SKM-1 treated with dmso at 0.1 percent for 144 hours (cell line): ENCODE measurements around the gene IQGAP1.

ENCODE experiments used
- DNase-seq: peaks from one replicate; lab custom pipeline; 2025; ENCODE audit not compliant: unreplicated experiment; lab: John Stamatoyannopoulos, UW

The IQGAP1 gene

GRCh38 chr15:90436952-90437351 lies 48.9 kb downstream of the IQGAP1 start:
- no peak for DNase-seq

DNA sequence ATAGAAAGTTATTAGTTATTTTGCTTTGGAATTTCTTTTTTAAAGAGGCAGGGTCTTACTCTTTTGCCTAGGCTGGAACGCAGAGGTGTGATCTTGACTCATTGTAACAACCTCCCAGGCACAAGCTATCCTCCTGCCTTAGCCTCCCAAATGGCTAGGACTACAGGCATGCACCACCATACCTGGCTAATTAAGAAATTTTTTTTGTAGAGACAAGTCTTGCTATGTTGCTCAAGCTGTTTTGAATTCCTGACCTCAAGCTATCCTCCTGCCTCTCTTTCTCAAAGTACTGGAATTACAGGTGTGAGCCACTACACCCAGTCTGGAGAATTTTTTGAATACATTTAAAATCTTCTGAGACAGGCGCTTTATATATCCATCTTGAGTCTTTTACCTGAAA lies 49.5 kb downstream of the IQGAP1 start:
- DNase-seq, result no peak

DNA sequence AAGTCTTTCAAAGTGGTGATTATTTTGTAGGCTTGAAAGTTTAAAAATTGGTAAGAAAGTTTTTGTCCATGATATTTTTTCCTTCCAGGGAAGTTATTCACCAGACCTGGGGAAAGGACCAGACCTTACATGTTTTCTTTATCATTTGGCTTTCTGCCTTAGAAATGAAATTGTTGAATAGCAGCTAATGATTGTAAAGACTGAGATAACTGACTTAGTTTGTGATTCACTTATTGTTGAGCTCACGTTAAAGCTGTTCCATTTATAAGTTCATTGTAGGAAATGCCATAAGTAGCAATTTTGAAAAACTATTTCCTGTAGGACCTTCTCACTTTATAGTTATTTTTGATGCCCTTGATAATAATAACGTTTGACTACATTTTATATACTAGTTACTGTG lies 51.9 kb downstream of the IQGAP1 start:
- DNase-seq, result no peak

- DNase-seq, result no peak
Measured at GRCh38 chr15:90441027-90441426, 53.0 kb downstream of the IQGAP1 start.

GRCh38 chr15:90442423-90442822 lies 54.4 kb downstream of the IQGAP1 start:
- DNase-seq, result no peak

- no peak for DNase-seq
Measured at GRCh38 chr15:90449206-90449735, 61.2 kb downstream of the IQGAP1 start.

- DNase-seq, result no peak
Measured at GRCh38 chr15:90451053-90451850, 63.2 kb downstream of the IQGAP1 start.

DNA sequence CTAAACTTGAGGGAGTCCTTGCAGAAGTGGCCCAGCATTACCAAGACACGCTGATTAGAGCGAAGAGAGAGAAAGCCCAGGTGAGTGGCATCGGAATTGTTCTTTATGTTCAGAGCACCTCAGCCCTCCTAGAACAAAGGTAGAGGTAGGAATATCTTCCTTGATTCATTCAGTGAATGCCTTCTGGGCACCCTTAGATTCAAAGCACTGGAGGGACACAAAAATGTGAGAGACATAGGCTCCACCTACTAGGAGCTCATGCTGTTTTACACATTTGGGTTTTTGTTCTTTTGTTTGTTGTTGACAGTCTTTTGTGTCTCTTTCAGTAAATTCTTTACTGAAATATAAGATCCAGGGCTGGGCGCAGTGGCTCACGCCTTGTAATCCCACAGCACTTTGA lies 68.2 kb downstream of the IQGAP1 start:
- no peak for DNase-seq

GRCh38 chr15:90458061-90458460 lies 70.0 kb downstream of the IQGAP1 start:
- no peak for DNase-seq

GRCh38 chr15:90459368-90459767 lies 71.3 kb downstream of the IQGAP1 start:
- DNase-seq, result no peak

DNA sequence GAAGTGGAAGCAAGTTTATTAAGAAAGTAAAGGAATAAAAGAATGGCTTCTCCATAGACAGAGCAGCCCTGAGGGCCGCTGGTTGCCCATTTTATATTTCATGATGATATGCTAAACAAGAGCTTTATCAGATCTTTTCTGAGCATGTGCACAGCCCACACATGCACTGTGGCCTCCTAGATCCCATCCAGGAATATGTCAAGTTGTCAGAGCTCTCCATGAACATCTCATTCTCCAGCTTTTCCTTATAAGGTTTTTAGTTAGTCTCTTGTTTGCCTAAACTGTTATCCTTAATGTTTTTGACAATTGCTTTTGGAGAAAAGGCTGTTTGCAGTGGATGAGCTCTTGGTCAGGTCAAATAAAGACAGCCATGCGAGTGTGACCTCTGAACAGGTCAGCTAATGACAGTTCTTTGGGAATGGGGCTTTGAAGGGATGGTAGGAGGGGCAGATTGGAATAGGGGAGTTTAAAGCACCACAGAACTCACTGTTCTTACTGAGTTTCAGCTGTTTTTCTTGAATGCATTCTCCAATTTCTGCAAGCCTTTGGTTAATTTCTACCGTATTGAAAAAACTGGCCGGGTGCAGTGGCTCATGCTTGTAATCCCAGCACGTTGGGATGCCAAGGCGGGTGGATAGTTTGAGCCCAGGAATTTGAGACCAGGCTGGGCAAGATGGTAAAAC lies 72.2 kb downstream of the IQGAP1 start:
- no peak for DNase-seq

- no peak for DNase-seq
Measured at GRCh38 chr15:90463381-90463780, 75.3 kb downstream of the IQGAP1 start.

- DNase-seq, result no peak
Measured at GRCh38 chr15:90465140-90465929, 77.3 kb downstream of the IQGAP1 start.

- no peak for DNase-seq
Measured at GRCh38 chr15:90465930-90466567, 78.0 kb downstream of the IQGAP1 start.

DNA sequence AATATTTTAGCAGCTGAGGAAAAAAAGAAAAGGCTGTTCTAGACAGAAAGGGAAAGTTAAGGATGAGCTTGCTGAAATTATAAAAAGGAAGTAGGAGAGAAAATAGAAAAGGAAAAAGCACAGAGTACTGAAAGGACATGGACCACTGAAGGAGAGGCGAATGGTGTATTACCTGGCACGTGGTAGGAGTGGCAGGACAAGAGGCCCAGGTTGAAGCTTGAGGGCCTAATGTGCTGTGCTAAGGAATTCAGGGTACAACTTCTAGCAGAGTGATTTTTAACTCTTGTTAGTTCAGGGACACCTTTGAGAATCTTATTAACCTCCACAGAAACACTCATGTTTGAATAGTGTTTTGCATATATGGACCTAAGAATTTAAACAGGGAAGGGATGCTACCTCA lies 81.7 kb downstream of the IQGAP1 start:
- DNase-seq, result no peak

DNA sequence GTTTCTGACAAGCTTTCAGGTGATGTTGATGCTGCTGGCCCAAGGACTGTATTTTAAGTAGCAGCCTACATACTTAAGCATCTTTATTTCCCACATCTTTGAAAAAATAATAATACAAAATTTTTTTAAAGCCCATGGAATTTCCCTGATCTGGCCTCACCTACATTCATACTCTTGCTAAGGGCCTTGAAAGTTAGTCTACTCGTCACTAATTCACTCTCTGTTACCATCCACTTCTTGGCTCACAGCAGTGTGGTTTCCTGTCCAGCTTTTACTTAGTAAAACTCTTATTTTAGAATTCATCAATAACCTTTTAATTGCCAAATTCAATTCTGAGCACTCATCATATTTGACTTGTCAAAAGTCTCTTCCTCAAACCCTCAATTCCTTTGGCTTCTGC lies 82.4 kb downstream of the IQGAP1 start:
- DNase-seq, result no peak

DNA sequence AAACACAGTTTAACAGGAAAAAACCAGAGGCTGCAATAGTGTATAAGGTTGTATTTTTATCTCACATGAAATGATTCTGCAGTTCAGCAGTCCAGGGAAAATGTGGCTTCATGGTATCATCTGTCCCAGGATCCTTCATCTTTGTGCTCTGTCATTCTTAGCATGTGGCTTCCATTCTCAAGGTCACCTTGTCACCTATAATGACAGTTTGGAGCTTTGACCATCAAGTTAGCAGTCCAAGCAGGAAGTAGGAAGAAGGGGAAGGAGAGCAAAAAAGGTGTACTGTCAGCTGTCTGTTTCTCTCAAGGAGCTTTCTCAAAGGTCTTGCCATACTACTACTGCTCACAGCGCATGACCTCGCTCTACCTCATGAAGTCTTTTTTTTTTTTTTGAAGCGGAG lies 83.1 kb downstream of the IQGAP1 start:
- DNase-seq, result no peak

GRCh38 chr15:90471769-90472168 lies 83.7 kb downstream of the IQGAP1 start:
- DNase-seq, result no peak

DNA sequence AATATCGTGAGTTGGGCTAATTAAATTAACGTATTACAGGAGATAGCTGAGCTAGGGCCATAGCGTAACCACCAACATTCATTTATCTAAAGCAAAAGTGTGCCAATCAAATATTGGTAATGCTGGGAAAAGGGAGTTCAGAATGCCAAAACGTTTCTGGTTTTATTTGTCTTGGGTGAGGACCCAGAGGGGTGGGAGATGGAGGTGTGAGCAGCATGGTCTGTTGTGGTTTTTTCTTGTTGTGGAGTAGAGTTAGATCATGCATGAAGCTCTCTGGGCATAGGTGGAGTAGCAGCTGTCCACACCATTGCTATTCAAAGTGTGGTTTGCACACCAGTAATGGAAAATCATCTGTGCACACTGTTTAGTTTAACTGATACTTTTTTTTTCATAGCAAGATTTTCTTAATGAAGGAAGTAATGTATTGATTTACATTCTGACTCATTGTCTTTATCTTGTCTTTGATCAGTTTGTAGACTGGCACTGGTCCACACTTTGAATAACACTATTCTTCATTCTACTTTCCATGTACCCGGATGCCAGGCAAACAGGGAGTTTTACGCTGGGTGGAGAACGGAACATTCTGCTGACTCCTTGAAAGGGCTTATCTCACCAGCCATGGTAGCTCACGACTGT lies 90.9 kb downstream of the IQGAP1 start:
- no peak for DNase-seq

- DNase-seq, result no peak
Measured at GRCh38 chr15:90479656-90480055, 91.6 kb downstream of the IQGAP1 start.

GRCh38 chr15:90481023-90481422 lies 93.0 kb downstream of the IQGAP1 start:
- DNase-seq, result peak; percentile 88
